Sigmoid colon (tissue), 7 donors: Measurements from ENCODE around the gene HRH1. TPM values are rescaled to one million over a fixed set of nuclear protein-coding genes. Genes with fewer than 3 reads are reported as not detected.

Experiments
- DNase-seq: peaks from one replicate; pipeline ENCODE4 v3.0.0-alpha.2; 2019
- H3K27ac ChIP-seq, 4 donors: fragments of 200-600 bp; sonication (generic); one replicate each; pipeline ENCODE4 v1.5.1; 2016 to 2019; ENCODE audit warnings: mild to moderate bottlenecking in 1 of 4
- H3K27me3 ChIP-seq, 3 donors: fragments of 200-600 bp; sonication (generic); one replicate each; pipeline ENCODE4 v1.5.1; 2019; ENCODE audit warnings: mild to moderate bottlenecking in 1 of 3
- H3K36me3 ChIP-seq, 4 donors: fragments of 200-600 bp; sonication (generic); one replicate each; pipeline ENCODE4 v1.5.1; 2016 to 2019
- H3K4me1 ChIP-seq, 4 donors: fragments of 200-600 bp; sonication (generic); one replicate each; pipeline ENCODE4 v1.5.1; 2017 to 2019
- H3K4me3 ChIP-seq, 4 donors: fragments of 200-600 bp; sonication (generic); one replicate each; pipeline ENCODE4 v1.5.1; 2017 to 2019; ENCODE audit warnings: mild to moderate bottlenecking in 2 of 4, moderate library complexity in 1 of 4
- H3K9me3 ChIP-seq, 4 donors: fragments of 200-600 bp in 3 of 4; sonication (generic) in 3 of 4; one replicate each; pipeline versions ENCODE4 v1.5.1 to v1.6.1; 2013 to 2019
- EP300 ChIP-seq, 4 donors: sonication (generic); formaldehyde crosslinking; IDR thresholded peaks; one replicate each; pipeline ENCODE4 v1.6.1; 2017; ENCODE audit warnings: antibody characterized with exemption in 4 of 4
- POLR2A ChIP-seq, 2 donors: fragments of 450-650 bp; IDR thresholded peaks; one replicate each; pipeline ENCODE4 v1.6.1; 2016; ENCODE audit warnings: antibody characterized with exemption in 2 of 2, mild to moderate bottlenecking in 2 of 2, moderate library complexity in 2 of 2
- POLR2AphosphoS5 ChIP-seq, 4 donors: sonication (generic); formaldehyde crosslinking; IDR thresholded peaks; one replicate each; pipeline ENCODE4 v1.6.1; 2017; ENCODE audit warnings: antibody characterized with exemption in 4 of 4
- WGBS, 2 donors: extraction: QIAGEN DNeasy Blood & Tissue Kit; methylation state at CpG; one replicate each; pipeline ENCODE4 v1.1.7; 2013; 5-methylcytosine and 5-hydroxymethylcytosine counted together
- intact Hi-C: fragments of 100-400 bp; cut with DNase I; formaldehyde crosslinking; loops from one replicate; pipeline ENCODE4 v1.15.1; 2023
- polyA plus RNA-seq, 3 donors: library from polyadenylated mRNA; stranded (reverse); fragments of 200-250 nt; gene quantifications; one replicate each; pipeline ENCODE4 v1.2.3, GENCODE V29; 2013
- total RNA-seq, 4 donors: library from RNA; depleted of rRNA; stranded (reverse); fragments of >200 nt; gene quantifications; one replicate each; pipeline ENCODE4 v1.1.0, GENCODE V29; 2016
- TF ChIP-seq, protein P1 (sequence below), 4 experiments: fragments of 450-650 bp in 3 of 4; fragments of 200-600 bp in 1 of 4; IDR thresholded peaks; one replicate each; pipeline ENCODE4 v1.5.1; 2016 to 2019; ENCODE audit warnings: antibody characterized with exemption in 4 of 4, mild to moderate bottlenecking in 3 of 4, moderate library complexity in 2 of 4
- donor health status: healthy with polysubstance abuse.
- donor health status: Bipolar disorder and iron deficiency.
- donor health status: healthy.

HRH1 gene
- total and polyA plus RNA-seq, 7 donors, result 1.8 to 57.3 (median 3.9) TPM

DNA sequence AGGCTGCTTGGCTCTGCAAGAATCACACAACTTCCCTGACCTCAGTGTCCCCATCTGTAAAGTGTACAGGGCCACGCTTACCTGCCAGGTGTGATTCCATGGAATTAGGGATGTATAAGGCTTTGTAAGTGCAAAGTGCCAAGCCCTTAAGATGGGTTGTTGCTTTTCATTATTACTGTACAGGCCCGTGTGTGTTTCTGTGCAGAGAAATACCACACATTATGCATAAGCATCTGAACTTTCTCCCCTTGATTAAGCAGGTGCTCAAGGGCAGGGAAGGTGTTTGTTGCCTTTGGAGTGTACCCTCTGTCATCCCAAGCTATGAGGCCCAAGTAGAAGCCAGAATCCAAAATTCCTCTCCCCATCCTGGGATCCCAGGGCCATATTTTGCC, 13.6 kb upstream of the HRH1 start:
- TF ChIP-seq EP300 (IDR thresholded peaks at IDR 0.05), result no peak
- TF ChIP-seq POLR2AphosphoS5 (IDR thresholded peaks at IDR 0.05), result no peak
- TF ChIP-seq, protein P1, sequence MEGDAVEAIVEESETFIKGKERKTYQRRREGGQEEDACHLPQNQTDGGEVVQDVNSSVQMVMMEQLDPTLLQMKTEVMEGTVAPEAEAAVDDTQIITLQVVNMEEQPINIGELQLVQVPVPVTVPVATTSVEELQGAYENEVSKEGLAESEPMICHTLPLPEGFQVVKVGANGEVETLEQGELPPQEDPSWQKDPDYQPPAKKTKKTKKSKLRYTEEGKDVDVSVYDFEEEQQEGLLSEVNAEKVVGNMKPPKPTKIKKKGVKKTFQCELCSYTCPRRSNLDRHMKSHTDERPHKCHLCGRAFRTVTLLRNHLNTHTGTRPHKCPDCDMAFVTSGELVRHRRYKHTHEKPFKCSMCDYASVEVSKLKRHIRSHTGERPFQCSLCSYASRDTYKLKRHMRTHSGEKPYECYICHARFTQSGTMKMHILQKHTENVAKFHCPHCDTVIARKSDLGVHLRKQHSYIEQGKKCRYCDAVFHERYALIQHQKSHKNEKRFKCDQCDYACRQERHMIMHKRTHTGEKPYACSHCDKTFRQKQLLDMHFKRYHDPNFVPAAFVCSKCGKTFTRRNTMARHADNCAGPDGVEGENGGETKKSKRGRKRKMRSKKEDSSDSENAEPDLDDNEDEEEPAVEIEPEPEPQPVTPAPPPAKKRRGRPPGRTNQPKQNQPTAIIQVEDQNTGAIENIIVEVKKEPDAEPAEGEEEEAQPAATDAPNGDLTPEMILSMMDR (IDR thresholded peaks at IDR 0.05), result no peak
- no peak for TF ChIP-seq POLR2A (IDR thresholded peaks at IDR 0.05)
- H3K27ac ChIP-seq, result no peak overlapping the region
- intact Hi-C loops, result no loop called here
- WGBS, 2 donors, result 13 to 22% methylated on average over 2 of the region's 2 CpGs
- peaks cover 0 to 41% (median 11%) of the 10 kb centered on the region in 4 donors for H3K4me1 ChIP-seq
- DNase-seq, result no peak
- H3K27me3 ChIP-seq, result no peaks in the 10 kb centered on the region
- H3K36me3 ChIP-seq, result no peaks in the 10 kb centered on the region
- H3K4me3 ChIP-seq, result no peak overlapping the region
- H3K9me3 ChIP-seq, result no peaks in the 10 kb centered on the region

DNA sequence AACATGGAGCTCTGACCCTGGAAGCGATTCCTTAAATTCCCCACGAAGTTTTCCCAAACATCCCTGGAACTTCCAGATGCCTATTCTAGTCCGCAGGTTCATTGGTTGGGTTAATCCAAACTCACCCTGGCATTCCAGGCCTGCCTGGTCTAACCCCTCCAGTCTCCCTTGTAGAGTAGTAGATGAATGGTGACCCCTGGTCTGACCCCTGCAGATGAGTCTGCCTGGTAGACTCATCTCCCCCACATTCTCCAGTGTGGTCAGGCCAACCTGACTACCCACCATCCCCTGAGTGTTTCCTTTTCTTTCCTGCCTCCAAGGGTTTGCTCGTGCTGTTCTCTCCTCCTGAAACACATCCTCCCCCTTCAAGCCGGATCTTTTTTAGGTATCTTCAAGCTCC, 10.8 kb upstream of the HRH1 start:
- no peaks in the 10 kb centered on the region for H3K36me3 ChIP-seq
- WGBS, 2 donors, result 93 to 96% methylated on average over 5 of the region's 5 CpGs
- no peak overlapping the region for H3K27ac ChIP-seq
- H3K9me3 ChIP-seq, result no peaks in the 10 kb centered on the region
- intact Hi-C loops, result no loop called here
- H3K4me1 ChIP-seq, result peaks cover 0 to 31% (median 7%) of the 10 kb centered on the region in 4 donors
- H3K27me3 ChIP-seq, result no peaks in the 10 kb centered on the region
- H3K4me3 ChIP-seq, result no peak overlapping the region
- DNase-seq, result no peak
- TF ChIP-seq, protein P1 (IDR thresholded peaks at IDR 0.05), result no peak
- TF ChIP-seq POLR2AphosphoS5 (IDR thresholded peaks at IDR 0.05) (no peak), EP300 (IDR thresholded peaks at IDR 0.05) (no peak), POLR2A (IDR thresholded peaks at IDR 0.05) (no peak)

DNA sequence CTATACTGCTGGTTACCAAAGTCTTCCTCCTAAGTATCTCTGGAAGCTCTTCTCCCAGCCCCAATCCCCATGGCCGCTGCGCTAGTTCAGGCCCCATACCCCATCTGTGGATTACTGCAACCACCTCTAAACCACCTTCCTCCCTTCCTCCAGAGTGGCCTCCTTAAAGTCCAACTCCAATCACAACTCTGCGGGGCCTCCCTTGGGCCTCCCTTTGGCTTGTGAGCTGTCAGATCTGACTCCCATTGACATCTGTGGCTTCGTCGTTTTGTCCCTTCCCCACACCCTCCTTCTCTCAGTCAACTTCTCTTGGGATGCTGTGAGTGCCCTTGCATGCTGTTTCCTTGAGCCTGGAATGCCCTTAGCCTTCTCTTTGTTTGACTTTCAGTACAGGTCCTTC, 9.3 kb upstream of the HRH1 start:
- Histone ChIP-seq H3K27me3 (no peaks in the 10 kb centered on the region), H3K4me3 (no peak overlapping the region), H3K27ac (no peak overlapping the region), H3K36me3 (no peaks in the 10 kb centered on the region), H3K4me1 (peaks cover 0 to 27% (median 7%) of the 10 kb centered on the region in 4 donors), H3K9me3 (no peaks in the 10 kb centered on the region)
- DNase-seq, result no peak
- intact Hi-C loops, result no loop called here
- WGBS, 2 donors, result 93% methylated on average over 5 of the region's 5 CpGs
- no peak for TF ChIP-seq EP300 (IDR thresholded peaks at IDR 0.05)
- TF ChIP-seq, protein P1 (IDR thresholded peaks at IDR 0.05), result no peak
- TF ChIP-seq POLR2A (IDR thresholded peaks at IDR 0.05), result no peak
- no peak for TF ChIP-seq POLR2AphosphoS5 (IDR thresholded peaks at IDR 0.05)

DNA sequence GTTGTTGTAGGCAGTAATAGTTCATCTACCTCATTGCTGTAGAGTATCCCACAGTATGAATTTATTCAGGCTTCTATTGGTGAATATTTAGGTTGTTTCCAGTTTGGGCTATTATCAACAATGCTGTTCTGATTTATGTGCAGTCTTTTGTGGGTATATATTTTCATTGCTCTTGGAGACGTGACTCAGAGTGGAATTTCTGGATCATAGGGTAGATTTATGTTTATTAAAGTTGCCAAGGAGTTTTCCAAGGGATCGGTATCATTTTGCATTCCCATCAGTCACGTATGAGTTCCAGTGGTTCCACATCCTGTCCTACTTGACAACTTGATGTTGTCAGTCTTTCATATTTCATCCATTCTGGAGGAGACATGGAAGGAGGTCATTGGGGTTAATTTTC, 8.4 kb upstream of the HRH1 start:
- peaks cover 0 to 22% (median 6%) of the 10 kb centered on the region in 4 donors for H3K4me1 ChIP-seq
- DNase-seq, result no peak
- no peaks in the 10 kb centered on the region for H3K9me3 ChIP-seq
- intact Hi-C loops, result no loop called here
- peak in 2 of 4 donors; percentile 31 to 51 for TF ChIP-seq POLR2AphosphoS5 (IDR thresholded peaks at IDR 0.05)
- TF ChIP-seq, protein P1 (IDR thresholded peaks at IDR 0.05), result no peak
- no peak for TF ChIP-seq EP300 (IDR thresholded peaks at IDR 0.05)
- peak overlapping the region in 1 of 4 donors; percentile 15 for H3K27ac ChIP-seq
- H3K36me3 ChIP-seq, result no peaks in the 10 kb centered on the region
- no peaks in the 10 kb centered on the region for H3K27me3 ChIP-seq
- no peak overlapping the region for H3K4me3 ChIP-seq
- WGBS, 2 donors, result 67 to 69% methylated on average over 3 of the region's 3 CpGs
